ENCODE results near the gene HHATL.

DNA sequence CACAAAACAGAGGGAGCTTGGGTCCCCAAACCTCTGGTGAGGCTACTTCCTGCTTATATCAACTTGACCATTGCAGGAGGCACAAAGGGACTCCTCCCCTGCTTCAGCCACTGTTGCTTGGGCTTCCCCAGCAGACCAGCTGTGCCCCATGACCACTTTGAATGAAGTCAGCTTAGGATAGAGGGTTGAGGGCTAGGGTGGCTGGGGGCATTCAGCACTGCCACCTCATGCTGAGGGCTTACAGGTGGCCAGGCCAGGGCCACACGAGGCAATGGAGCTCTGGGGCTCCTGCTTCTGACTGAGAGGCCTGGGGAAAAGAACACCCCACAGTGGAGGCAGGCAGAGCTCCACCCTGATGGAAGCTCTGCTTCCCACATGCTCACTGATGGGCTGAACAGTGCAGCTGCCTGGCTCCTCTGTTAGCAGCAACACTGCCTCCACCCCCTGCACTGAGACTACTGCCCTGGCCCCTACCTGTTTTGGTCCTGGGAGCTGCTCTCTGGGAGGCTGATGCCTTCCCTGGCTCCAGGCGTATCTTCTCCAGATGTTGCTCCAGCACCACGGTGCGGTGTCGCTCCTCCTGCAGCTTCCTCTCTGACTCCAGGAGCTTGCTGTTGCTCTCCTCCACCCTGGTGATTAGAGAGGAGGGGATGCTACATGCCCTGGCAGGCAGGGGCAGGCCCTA lies 10.2 kb upstream of the HHATL start:
- TF ChIP-seq, protein P1, sequence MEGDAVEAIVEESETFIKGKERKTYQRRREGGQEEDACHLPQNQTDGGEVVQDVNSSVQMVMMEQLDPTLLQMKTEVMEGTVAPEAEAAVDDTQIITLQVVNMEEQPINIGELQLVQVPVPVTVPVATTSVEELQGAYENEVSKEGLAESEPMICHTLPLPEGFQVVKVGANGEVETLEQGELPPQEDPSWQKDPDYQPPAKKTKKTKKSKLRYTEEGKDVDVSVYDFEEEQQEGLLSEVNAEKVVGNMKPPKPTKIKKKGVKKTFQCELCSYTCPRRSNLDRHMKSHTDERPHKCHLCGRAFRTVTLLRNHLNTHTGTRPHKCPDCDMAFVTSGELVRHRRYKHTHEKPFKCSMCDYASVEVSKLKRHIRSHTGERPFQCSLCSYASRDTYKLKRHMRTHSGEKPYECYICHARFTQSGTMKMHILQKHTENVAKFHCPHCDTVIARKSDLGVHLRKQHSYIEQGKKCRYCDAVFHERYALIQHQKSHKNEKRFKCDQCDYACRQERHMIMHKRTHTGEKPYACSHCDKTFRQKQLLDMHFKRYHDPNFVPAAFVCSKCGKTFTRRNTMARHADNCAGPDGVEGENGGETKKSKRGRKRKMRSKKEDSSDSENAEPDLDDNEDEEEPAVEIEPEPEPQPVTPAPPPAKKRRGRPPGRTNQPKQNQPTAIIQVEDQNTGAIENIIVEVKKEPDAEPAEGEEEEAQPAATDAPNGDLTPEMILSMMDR (conservative IDR thresholded peaks at IDR 0.05; ENCODE audit: low read depth, low read length): no peak
- TF ChIP-seq EZH2 (IDR thresholded peaks at IDR 0.05; ENCODE audit: borderline replicate concordance, low read depth, low read length, poor library complexity, severe bottlenecking): no peak
